ENCODE measurements around the gene CCNH. TPM values are rescaled to one million over a fixed set of nuclear protein-coding genes. Genes with fewer than 3 reads are reported as not detected.

Gene CCNH
- total RNA-seq, 1 experiment from 2014 or later: 64.3 TPM

- ChIA-PET CTCF (no interaction called here), POLR2A (ENCODE audit: low non-redundant PET) (no interaction called here)
- DNase-seq (ENCODE audit: low spot score): no peak
- H3K36me3 ChIP-seq (ENCODE audit: insufficient read depth, low read length, poor library complexity, severe bottlenecking): peaks cover 87% of the 10 kb centered on the region
- H3K4me1 ChIP-seq (ENCODE audit: insufficient read depth, low read length, poor library complexity, severe bottlenecking): no peaks in the 10 kb centered on the region
- H3K4me3 ChIP-seq (ENCODE audit: low read depth, low read length, poor library complexity, severe bottlenecking): no peak overlapping the region
- H3K27me3 ChIP-seq (replicated peaks; ENCODE audit: insufficient read depth, low read depth, low read length, poor library complexity): no peaks in the 10 kb centered on the region
- BruUV-seq (replicated peaks): no TSS peak
- intact Hi-C loops (cut with micrococcal nuclease; ENCODE audit: unreplicated experiment): no loop called here
- no peak for TF ChIP-seq CTCF (conservative IDR thresholded peaks at IDR 0.05; ENCODE audit: low read depth, low read length)
- TF ChIP-seq EZH2 (IDR thresholded peaks at IDR 0.05; ENCODE audit: borderline replicate concordance, low read depth, low read length, poor library complexity, severe bottlenecking): no peak
- no peak overlapping the region for H3K27ac ChIP-seq (ENCODE audit: low read depth, low read length, poor library complexity, severe bottlenecking)
- no peaks in the 10 kb centered on the region for H3K9me3 ChIP-seq (ENCODE audit: low read depth, low read length, poor library complexity, severe bottlenecking)
Observed at GRCh38 chr5:87390075-87390474, 22.7 kb downstream of the CCNH start.

GRCh38 chr5:87389296-87390034 is 23.3 kb downstream of the CCNH start:
- no peak overlapping the region for H3K4me3 ChIP-seq (ENCODE audit: low read depth, low read length, poor library complexity, severe bottlenecking)
- H3K9me3 ChIP-seq (ENCODE audit: low read depth, low read length, poor library complexity, severe bottlenecking): no peaks in the 10 kb centered on the region
- POLR2A ChIA-PET (ENCODE audit: low non-redundant PET): no interaction called here
- CTCF ChIA-PET: no interaction called here
- H3K27me3 ChIP-seq (replicated peaks; ENCODE audit: insufficient read depth, low read depth, low read length, poor library complexity): no peaks in the 10 kb centered on the region
- no peaks in the 10 kb centered on the region for H3K4me1 ChIP-seq (ENCODE audit: insufficient read depth, low read length, poor library complexity, severe bottlenecking)
- TF ChIP-seq CTCF (conservative IDR thresholded peaks at IDR 0.05; ENCODE audit: low read depth, low read length) (no peak), EZH2 (IDR thresholded peaks at IDR 0.05; ENCODE audit: borderline replicate concordance, low read depth, low read length, poor library complexity, severe bottlenecking) (no peak)
- no peak for DNase-seq (ENCODE audit: low spot score)
- intact Hi-C loops (cut with micrococcal nuclease; ENCODE audit: unreplicated experiment): no loop called here
- H3K36me3 ChIP-seq (ENCODE audit: insufficient read depth, low read length, poor library complexity, severe bottlenecking): peaks cover 82% of the 10 kb centered on the region
- no TSS peak for BruUV-seq (replicated peaks)
- H3K27ac ChIP-seq (ENCODE audit: low read depth, low read length, poor library complexity, severe bottlenecking): no peak overlapping the region

DNA sequence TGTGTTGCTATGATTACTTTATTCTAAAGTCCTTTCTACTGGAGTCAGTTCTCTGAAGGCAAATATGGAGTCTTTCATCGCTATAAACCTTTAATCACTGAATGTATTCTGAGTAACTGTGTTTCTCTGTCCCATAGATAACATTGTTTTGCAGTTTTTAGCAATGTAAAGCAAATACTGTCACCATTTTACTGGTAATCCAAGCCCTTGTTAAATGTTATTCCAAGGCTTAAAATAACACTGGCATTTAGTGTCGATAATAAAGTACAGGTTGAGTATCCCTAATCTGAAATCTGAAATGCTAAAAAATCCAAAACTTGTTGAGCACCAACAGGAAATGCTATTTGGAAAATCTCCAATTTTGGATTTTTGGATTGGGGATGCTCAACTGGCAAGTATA is 24.6 kb downstream of the CCNH start:
- Histone ChIP-seq H3K4me3 (ENCODE audit: low read depth, low read length, poor library complexity, severe bottlenecking) (no peak overlapping the region), H3K27me3 (replicated peaks; ENCODE audit: insufficient read depth, low read depth, low read length, poor library complexity) (no peaks in the 10 kb centered on the region), H3K4me1 (ENCODE audit: insufficient read depth, low read length, poor library complexity, severe bottlenecking) (no peaks in the 10 kb centered on the region), H3K27ac (ENCODE audit: low read depth, low read length, poor library complexity, severe bottlenecking) (no peak overlapping the region), H3K36me3 (ENCODE audit: insufficient read depth, low read length, poor library complexity, severe bottlenecking) (peaks cover 74% of the 10 kb centered on the region), H3K9me3 (ENCODE audit: low read depth, low read length, poor library complexity, severe bottlenecking) (no peaks in the 10 kb centered on the region)
- ChIA-PET CTCF (no interaction called here), POLR2A (ENCODE audit: low non-redundant PET) (no interaction called here)
- intact Hi-C loops (cut with micrococcal nuclease; ENCODE audit: unreplicated experiment): no loop called here
- BruUV-seq (replicated peaks): no TSS peak
- DNase-seq (ENCODE audit: low spot score): no peak
- no peak for TF ChIP-seq EZH2 (IDR thresholded peaks at IDR 0.05; ENCODE audit: borderline replicate concordance, low read depth, low read length, poor library complexity, severe bottlenecking)
- no peak for TF ChIP-seq CTCF (conservative IDR thresholded peaks at IDR 0.05; ENCODE audit: low read depth, low read length)
